NCI-H2196 treated with DMSO at 0.1 percent for 48 hours (cell line): ENCODE measurements around the gene C1orf50.
A peak's percentile ranks its signal among the peaks of the same experiment; 100 is the strongest.
"Not testable (repeated sequence)": the region's sequence is repeated elsewhere in the genome, so short reads cannot be mapped to it uniquely, and the experiment has no call there.

Experiments used
- DNase-seq: peaks from one replicate; lab custom pipeline; 2025; ENCODE audit not compliant: unreplicated experiment; lab: John Stamatoyannopoulos, UW

C1orf50 gene

DNA sequence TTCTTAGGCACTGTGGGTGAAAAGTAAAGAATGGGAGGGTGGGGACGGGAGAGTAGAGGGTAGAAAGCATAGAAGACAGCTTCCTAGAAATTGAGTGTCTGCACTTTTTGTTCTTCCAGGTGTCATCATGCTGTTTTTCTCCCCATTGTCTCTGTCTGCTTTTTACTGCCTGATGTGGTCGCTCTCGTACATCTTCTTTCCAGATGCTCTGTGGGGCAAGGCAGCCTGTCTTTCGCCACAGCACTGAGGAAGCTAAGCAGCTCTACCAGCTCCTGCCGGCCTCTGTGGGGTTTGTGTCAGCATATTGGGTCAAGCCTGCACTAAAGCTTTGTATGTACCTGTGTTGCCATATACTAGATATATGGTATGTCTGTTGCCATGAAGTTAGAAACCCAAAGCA, 30.9 kb downstream of the C1orf50 start:
- no peak for DNase-seq

DNA sequence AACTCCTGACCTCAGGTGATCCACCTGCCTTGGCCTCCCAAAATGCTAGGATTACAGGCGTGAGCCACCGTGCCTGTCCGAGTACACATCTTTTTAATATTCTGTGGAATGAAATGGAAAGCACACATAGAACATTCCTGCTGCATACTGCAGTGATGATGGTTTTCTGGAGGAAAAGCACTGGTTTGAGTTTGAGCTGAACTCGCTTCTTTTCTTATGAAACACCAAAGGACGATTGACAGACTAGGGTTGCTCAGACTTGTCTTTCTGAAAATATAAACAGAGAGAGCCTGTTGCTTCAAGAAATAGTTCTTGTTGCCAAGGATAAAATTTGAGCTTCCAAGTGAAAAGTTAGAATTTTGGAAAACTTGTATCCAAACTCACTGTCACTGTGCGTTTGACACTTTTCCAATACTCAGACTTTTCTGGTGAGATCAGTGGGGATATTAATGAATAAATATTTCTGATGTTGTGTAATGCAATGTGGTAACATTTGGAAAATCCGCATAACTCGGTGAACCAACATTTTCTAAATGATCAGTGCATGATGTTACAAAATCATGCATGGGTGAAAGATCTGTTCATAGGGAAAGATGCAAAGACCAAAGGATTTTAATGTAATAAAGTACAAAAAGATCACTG, 34.9 kb downstream of the C1orf50 start:
- no peak for DNase-seq

DNA sequence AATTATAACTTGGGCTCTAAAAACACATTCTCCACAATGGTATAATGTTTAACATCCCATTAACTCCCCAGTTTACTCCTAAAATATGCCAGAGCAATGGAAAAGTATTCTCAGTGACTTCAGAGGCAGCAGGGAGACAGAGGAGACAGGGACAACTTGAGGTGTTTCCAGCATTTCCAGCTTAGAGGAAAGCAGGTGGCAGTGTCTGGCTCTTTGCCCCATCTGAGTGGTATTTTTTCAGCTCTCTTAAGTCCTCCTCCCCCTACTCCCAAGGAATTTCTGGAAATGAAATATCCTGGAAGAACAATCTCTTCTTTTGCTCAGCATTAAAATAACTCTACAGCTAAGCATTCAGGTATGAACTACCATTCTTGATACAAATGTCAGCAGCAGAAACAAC, 39.1 kb downstream of the C1orf50 start:
- no peak for DNase-seq

DNA sequence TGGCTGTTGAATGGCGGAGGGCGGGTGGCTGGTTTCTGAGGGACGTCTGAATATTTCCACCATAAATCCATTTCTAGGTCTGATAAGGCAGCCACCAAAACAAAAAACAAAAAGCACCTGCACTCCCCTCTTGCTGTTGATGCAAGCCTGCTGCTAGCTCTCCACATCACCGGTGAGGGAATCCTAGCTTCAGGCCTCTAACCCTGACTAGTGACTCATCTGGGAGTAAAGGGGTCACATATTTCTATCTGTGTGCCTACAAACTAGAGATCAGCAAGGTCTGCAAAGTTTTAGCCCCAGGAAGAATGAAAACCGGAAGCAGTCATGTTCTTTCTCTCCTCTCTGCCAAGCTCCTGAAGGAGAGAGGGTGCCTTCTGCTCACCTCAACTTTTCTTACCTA, 39.5 kb downstream of the C1orf50 start:
- DNase-seq, result no peak

DNA sequence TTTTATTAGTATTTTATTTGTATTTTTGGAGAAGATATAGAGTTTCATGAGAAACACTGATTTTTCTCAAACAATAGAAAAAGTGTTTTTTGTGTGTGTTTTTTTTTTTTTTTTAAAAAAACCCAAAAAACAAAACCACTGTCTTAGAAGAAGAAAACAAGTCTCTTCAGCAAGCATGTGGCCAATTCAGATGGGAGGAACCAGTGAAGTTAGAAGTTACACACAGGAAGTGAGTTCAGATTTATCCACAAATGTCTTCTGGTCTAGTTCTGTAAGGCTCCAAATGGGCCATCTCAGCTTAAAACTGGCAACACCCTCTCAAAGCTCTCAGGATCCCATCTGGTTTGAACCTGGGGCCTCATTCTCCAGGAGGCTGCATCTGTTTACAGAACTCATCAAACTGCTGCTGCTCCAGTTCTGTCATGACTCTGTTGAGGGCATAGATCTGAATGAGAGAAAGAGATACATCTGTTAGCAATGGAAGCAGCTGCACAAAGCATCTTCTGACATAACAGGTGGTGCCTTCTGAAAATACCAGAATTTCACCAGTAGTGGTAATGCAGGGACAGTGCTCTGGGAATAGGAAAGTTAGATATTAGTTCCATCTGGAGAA, 40.1 kb downstream of the C1orf50 start:
- no peak for DNase-seq

DNA sequence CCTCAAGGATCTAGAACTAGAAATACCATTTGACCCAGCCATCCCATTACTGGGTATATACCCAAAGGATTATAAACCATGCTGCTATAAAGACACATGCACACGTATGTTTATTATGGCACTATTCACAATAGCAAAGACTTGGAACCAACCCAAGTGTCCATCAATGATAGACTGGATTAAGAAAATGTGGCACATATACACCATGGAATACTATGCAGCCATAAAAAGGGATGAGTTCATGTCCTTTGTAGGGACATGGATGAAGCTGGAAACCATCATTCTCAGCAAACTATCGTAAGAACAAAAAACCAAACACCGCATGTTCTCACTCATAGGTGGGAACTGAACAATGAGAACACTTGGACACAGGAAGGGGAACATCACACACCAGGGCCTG, 47.8 kb downstream of the C1orf50 start:
- not testable (repeated sequence) for DNase-seq

- DNase-seq, result no peak
Measured at GRCh38 chr1:42815941-42816584, 49.0 kb downstream of the C1orf50 start.

DNA sequence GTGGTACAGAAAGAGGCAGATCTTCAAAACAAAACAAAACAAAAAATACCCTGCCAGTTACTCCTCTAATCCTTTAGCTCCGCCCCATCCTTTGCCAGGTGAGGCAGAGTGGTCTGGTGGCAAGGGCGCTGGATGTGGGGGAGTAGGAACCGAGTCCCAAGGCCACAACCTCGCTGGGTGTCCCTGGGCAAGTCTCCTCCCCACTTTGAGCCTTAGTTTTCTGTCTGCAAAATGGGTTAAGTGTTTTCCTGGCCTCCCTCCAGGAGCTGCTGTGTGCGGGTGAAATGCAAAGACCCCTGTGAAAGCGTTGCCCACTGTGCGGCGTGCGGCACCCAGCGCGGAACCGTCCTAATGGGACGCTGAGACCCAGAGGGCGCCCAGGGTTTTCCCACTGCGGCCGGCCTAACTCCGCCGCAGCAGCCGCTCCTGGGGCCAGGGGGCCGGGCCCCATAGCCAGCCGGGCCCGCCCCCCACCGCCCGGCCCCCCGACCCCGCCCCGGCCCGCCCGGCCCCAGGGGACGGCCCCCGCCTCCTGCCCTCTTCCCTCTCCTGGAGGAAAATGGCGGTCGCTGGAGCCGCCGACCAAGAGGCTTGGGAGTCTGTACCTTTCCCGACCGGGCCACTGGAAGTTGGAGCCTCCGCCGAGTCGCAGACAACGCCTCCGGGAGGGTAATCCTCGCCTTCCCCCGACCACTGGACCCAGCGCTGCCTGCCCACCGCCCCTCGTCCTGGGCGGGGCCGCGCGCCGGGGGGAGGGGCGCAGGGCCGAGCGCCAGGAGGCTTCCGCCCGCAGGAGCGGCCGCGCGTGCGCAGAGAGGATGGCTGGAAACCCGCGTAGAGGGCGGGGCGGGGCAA, 49.8 kb downstream of the C1orf50 start, which contains the start of the genes ERMAP and SVBP:
TSS of gene ERMAP (plus strand) at position 538 of the 855 bp plus-strand sequence. CDS start 13,327 bp downstream, outside the sequence.
TSS of gene SVBP (minus strand) at position 813 of the 855 bp plus-strand sequence. CDS start 853 bp downstream, outside the sequence.
- DNase-seq, result peak; percentile 81

DNA sequence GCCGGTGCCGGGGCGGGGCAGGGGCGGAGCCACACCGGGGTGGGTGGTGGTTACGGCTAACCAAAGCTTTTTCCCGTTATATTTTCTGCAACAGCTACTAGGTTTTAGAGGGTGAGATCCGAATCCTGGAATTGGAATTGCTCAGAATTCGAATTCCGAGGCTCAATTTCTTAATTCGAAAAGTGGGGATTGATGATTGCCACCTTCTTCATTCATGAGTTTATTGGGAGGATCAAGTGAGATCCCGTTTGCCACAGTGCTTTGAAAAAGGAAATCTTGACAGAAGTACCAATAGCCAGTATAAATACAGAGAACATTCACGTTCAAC, 50.4 kb downstream of the C1orf50 start:
- DNase-seq, result no peak

DNA sequence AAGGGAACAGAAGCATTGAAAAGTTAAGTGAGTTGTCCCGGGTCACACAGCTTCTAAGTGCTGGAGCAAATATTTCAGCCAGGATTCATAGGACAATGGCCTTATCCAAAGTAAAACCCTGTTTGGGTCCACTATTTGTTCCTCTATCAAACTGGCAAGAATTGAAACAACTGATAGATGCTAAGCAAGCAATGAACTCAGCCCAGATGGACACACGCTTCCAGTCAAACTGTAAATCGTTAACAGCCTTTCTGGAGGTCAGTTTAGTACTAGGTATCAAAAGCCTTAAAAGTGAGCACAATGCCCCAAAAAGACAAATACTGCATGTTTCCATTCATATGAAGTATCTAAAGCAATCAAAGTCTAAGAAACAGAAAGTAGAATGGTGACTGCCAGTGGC, 50.9 kb downstream of the C1orf50 start:
- no peak for DNase-seq

DNA sequence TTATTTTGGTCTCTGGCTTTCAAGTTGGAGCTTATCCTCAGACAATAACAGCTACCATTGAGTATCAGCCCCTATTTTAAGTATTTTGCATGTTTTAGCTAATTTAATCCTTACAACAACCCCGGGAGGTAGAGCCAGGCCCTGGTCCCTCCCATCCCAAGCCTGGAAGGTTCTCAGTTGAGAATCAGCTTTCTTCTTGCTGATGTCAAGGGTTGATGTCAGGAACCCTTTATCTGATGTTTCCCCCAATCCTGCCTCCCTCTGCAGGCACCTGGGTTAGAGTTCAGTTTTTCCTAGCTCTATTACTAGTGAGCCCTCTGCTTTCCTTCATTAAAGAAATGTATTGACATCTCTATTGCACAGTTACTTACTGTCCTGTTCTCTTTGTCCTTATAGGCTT, 53.8 kb downstream of the C1orf50 start:
- DNase-seq, result no peak

GRCh38 chr1:42821690-42822089, 54.6 kb downstream of the C1orf50 start:
- no peak for DNase-seq

DNA sequence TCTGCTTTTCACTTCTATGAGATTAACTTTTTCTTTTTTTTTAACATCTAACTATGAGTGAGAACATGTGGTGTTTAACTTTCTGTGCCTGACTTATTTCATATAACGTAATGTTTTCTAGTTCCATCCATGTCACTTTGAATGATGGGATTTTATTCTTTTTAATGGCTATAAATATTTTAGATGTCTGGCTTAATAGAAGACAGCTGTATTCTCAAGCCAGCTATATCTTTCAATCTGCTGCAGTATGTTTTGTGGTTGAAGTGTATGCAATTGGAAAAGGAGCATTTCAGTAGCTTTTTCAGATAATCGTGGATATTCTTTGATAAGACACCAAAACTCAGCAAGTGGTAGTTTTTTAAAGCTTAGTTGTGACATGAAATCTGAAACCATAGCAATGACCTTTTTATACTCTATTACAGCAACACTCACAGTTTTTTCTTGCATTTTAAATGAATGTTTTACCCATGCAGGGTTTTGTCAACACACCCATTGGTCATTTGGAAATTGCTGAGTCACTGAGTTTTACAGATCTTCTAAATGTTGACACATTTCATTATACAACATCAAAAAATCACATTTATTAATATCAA, 55.8 kb downstream of the C1orf50 start:
- DNase-seq, result no peak

GRCh38 chr1:42824481-42825035, 57.5 kb downstream of the C1orf50 start:
- no peak for DNase-seq

GRCh38 chr1:42825036-42825851, 58.2 kb downstream of the C1orf50 start:
- DNase-seq, result no peak
